GM12891 (cell line): Measurements from ENCODE around the gene OSTN.

ENCODE experiments used
- PAX5 ChIP-seq: IDR thresholded peaks from 2 replicates; pipeline ENCODE4 v1.6.1; 2011; ENCODE audit warnings: low read length, moderate library complexity, mild to moderate bottlenecking; ENCODE audit not compliant: insufficient read depth, severe bottlenecking
- POLR2A ChIP-seq: IDR thresholded peaks from 2 replicates; pipeline ENCODE4 v1.6.1; 2011; ENCODE audit warnings: low read depth, low read length, control low read depth
- POLR2AphosphoS5 ChIP-seq: IDR thresholded peaks from 2 replicates; pipeline ENCODE4 v1.6.1; 2011; ENCODE audit warnings: low read depth, low read length, control low read depth
- TAF1 ChIP-seq: IDR thresholded peaks from 2 replicates; pipeline ENCODE4 v1.6.1; 2011; ENCODE audit warnings: low read depth, low read length, control low read depth

- TF ChIP-seq POLR2A (no peak), POLR2AphosphoS5 (no peak), PAX5 (no peak), TAF1 (no peak)
Observed at GRCh38 chr3:191282251-191283185, 83.5 kb downstream of the OSTN start.
